Measurements from ENCODE around the gene UTS2R.

The UTS2R gene

DNA sequence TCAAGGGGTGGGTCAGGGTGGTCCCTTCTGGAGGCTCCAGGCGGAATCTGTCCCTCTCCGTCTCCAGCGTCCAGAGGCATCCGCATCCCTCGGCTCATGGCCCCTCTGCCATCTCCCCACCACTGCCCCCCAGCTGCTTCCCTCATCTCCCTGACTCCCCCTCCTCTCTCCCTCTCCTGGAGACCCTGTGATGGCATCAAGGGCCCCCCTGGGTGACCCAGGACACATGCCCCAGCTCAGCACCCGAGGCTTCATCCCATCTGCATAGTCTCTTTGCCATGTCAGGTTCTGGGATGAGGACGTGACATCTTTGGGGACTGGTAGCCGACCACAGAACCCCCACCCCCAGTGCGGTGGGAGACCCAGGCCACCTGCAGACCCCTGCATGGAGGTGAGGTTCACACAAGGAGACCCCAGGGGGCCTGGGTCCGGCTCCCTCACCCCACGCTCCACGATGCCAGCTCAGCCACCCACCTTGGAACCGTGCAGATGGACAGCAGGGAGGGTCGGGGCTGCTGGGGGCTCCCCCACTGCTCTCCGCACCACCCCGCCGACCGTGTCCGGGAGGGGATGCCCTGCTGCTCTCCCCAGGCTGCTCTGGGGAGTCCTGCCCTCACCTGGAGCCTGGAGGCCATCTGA, 41.8 kb upstream of the UTS2R start:
- H3K27ac Mint-ChIP-seq = no peak overlapping the region
- H3K36me3 Mint-ChIP-seq (ENCODE audit: insufficient read depth) = peaks cover 4% of the 10 kb centered on the region
- DNase-seq (no peak), ATAC-seq (replicated peaks) (no peak)
- peaks cover 5 to 13% of the 10 kb centered on the region in 2 donors for H3K4me1 Mint-ChIP-seq (ENCODE audit: low read depth in 2 of 2)
- no peaks in the 10 kb centered on the region for H3K9me3 Mint-ChIP-seq
- no peak overlapping the region for H3K4me3 Mint-ChIP-seq
- peaks cover 0 to 20% of the 10 kb centered on the region in 2 donors for H3K27me3 Mint-ChIP-seq

DNA sequence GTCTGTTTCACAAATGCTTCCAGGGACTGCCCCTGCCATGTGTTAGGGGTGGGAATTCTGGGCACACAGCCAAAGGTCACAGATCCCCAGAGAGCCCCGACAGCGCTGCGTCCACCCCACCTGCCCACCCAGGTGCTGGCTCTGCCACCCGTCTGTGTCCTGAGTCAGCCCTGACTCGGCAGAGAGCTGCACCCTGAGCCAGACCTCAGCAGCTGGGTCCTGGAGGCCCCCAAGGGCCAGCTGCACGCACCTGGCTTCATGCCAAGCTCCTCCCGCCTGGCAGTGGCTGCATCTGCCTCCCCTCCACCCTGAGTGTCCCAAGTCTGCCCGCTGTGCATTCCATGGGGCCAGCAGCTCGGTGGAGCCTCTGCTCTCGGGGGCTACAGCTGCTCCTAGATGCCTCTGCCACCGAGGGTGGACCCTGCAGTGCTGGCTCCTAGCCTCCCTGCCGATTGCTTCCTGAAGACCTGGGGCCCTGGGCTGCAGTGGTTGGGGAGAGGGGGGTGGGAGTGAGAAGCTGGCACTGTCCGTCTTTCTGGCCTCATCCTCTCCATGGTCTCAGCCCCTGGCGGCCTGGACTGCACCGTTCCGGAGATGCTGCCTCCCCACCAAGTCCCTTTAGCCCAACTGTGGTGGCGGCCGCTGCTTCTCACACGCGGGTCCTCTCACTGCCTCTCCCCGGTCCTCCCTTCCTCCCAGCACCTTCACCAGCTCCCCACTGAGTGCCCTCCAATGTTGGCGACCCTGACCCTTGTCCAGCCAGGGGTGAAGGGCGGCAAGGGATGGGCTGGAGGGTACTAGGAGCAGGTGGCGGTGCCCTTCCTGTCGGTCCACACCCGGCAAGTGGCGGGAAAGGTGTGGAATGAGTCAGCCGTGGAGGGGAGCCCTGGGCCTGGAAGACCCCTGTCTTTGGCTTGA, 41.0 kb upstream of the UTS2R start:
- no peak overlapping the region for H3K4me3 Mint-ChIP-seq
- no peaks in the 10 kb centered on the region for H3K9me3 Mint-ChIP-seq
- peaks cover 12 to 18% of the 10 kb centered on the region in 2 donors for H3K4me1 Mint-ChIP-seq (ENCODE audit: low read depth in 2 of 2)
- no peak overlapping the region for H3K27ac Mint-ChIP-seq
- peaks cover 4% of the 10 kb centered on the region for H3K36me3 Mint-ChIP-seq (ENCODE audit: insufficient read depth)
- DNase-seq (no peak), ATAC-seq (replicated peaks) (no peak)
- H3K27me3 Mint-ChIP-seq = peaks cover 0 to 24% of the 10 kb centered on the region in 2 donors

DNA sequence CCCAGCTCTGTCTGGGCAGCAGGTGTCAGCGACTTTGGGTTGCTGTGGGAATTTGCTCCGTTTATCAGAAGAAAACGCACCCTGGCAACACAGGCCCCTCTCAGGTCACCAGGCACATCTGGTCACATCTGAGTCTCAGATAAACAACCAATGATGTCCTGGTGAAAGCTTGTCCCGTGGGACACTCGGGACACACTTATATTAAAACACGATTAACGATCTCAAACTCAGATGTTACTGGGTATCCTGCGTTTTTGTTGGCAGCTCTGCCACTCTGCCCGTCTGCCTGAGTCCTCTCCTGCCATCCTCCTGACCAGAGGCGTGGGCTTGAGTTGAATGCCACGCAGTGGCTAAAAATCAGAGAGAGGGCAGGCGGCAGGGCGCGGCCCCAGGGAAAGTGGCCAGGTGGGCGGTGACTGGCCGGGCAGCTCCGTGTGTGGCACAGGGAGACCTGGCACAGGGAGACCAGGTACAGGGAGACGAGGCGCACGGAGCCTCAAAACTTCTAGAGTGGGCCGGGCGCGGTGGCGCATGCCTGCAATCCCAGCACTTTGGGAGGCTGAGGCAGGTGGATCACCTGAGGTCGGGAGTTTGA, 40.1 kb upstream of the UTS2R start:
- Mint-ChIP-seq H3K36me3 (ENCODE audit: insufficient read depth) (peaks cover 4% of the 10 kb centered on the region), H3K4me3 (peak overlapping the region in 1 of 2 donors; percentile 99), H3K9me3 (no peaks in the 10 kb centered on the region), H3K4me1 (ENCODE audit: low read depth in 2 of 2) (peaks cover 15 to 22% of the 10 kb centered on the region in 2 donors), H3K27me3 (peaks cover 0 to 24% of the 10 kb centered on the region in 2 donors), H3K27ac (no peak overlapping the region)
- DNase-seq = no peak
- no peak for ATAC-seq (replicated peaks)

DNA sequence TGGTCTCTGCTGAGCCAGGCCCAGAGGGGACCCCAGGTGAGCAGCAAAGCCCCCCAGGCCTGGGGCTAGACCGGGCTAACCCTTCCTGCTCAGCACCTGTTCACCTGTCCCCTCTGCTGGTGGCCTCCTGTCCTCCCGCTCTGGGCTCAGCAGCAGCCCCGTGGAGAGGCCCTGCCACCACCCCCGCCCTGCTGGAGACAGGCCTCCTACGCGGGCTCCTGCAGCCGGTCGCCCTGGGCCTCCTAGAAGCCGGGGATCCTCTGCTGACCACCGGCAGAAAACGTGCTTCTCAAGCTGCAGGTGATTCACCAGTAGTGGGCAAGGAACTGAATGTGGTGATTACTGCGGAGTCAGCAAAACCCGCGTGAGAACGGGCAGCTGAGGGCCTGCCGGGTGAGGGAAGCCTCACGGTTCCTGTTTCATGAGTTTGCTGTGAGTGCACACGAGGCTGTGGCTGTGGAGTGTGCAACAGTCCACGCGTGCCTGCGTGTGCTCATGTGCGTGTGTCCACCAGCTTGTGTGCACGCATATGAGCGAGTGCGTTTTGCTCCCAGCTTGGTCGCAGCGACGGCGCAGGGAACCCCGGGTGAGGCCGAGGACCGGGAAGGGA, 38.8 kb upstream of the UTS2R start:
- no peak for DNase-seq
- H3K9me3 Mint-ChIP-seq = no peaks in the 10 kb centered on the region

DNA sequence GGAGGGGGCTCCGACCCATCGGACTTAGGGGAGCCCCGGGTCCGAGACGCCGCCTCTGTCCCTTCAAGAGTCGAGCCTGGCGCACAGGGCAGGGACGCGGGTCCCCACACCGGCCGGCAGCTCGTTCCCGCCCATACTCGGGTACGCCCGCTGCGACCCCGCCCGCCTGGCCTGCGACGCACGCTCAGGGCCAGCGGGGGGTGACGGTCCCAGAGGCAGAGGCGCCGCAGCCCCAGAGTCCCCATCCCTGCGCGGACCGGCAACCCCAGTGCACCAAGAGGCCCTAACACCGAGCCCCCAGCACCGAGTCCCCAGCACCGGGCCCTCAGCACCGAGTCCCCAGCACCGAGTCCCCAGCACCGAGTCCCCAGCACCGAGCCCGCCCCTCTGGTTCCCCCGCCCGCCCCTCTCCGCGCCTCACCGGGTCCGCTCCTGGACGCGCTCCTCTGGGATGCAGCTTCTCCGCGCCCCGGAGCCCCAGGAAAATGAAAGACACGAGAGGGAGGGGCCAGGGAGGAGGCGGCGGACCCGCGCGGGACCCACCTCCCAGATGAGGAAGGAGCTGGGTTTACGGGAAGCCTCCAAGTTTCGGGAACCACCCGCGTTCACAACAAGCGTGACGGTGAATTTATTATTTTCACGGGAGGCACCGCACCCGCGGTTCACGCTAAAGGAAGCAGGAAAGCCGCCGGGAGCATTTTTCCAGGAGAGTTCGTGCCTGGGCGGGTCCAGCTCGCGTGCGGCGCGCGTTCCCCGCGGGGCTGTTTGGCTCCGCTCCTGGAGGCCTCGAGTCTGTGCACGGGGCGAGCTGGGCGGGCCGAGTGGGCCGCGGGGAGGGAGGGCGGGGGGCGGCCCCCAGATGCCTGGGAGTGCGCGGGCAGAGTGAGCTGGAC, 38.0 kb upstream of the UTS2R start, which contains the start of gene SECTM1:
SECTM1 (minus strand) TSS at position 488 of the 893 bp plus-strand sequence. CDS start 6,526 bp downstream, outside the sequence.
- DNase-seq = no peak
- Mint-ChIP-seq H3K27me3 (peaks cover 0 to 24% of the 10 kb centered on the region in 2 donors), H3K27ac (peak within 1 kb of the TSS; percentile 92 to 96), H3K4me3 (peak within 1 kb of the TSS; percentile 99), H3K4me1 (ENCODE audit: low read depth in 2 of 2) (peaks cover 15 to 22% of the 10 kb centered on the region in 2 donors), H3K36me3 (ENCODE audit: insufficient read depth) (peaks cover 4% of the 10 kb centered on the region), H3K9me3 (no peaks in the 10 kb centered on the region)
- peak; percentile 60 for ATAC-seq (replicated peaks)

More for the DNA sequence above, 38.8 kb upstream of the UTS2R start:
- Mint-ChIP-seq H3K27ac (peak overlapping the region in 1 of 2 donors; percentile 17), H3K4me3 (peak overlapping the region; percentile 77 to 99), H3K4me1 (ENCODE audit: low read depth in 2 of 2) (peaks cover 15 to 22% of the 10 kb centered on the region in 2 donors), H3K36me3 (ENCODE audit: insufficient read depth) (peaks cover 4% of the 10 kb centered on the region), H3K27me3 (peaks cover 0 to 24% of the 10 kb centered on the region in 2 donors)
- peak; percentile 60 for ATAC-seq (replicated peaks)

DNA sequence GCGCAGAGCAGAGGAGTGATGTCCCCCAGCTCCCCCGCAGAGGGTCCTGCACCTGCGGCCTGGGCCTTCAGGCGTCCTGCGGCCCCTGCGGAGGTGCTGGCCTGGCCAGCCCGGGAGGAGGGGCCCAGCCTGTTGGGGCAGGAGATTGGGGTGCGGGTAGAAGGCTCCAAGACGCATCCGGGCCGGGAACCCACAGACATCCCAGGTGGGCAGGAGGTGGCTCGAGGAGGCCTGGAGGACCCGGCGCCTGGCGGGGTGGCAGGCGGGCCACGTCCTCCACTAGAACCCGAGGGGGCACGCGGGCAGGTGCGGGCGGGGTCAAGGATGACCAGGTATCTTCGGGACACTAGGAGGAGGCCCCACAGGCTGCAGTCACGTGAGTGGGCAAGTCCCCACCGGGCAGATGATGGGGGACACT, 37.4 kb upstream of the UTS2R start:
- Mint-ChIP-seq H3K36me3 (ENCODE audit: insufficient read depth) (peaks cover 4% of the 10 kb centered on the region), H3K4me3 (peak overlapping the region; percentile 99), H3K4me1 (ENCODE audit: low read depth in 2 of 2) (peaks cover 15 to 22% of the 10 kb centered on the region in 2 donors), H3K27ac (peak overlapping the region; percentile 92 to 96), H3K9me3 (no peaks in the 10 kb centered on the region), H3K27me3 (peaks cover 0 to 24% of the 10 kb centered on the region in 2 donors)
- no peak for ATAC-seq (replicated peaks)
- DNase-seq = no peak

DNA sequence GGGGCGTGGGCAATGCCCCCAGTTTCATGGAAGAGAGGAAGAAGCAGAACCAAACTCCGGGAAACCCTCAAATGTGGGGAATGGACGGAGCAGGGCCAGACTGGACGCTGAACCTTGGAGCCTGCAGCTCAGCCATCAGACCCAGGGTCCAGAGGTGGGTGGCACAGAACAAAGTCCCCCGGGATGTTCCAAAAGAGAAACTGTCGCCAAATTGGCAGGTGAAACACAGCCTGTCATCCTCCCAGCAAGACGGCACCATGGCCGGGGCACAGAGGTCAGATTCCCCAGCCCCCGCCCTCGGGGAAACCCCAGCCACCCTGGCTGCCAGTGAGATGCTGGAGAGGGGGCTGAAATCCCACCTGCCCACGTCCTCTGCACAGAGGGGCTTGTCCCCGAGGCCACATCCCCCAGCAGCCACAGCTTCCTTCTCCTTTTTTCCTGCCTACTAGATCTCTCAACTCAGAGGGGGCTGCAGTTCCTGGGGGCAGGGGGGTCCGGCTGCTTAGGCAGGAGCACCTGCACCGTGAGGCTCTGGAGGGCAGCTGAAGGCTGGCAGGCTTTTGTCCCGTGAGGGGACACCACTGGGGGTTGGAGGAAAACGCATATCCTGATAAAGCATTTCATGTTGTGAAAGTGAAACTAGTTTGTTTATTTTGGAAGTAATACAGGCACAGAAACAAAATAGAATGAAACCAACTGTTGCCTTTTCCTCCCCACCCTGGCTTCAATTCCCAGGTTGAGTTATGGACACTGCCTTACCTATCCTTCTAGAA, 36.8 kb upstream of the UTS2R start:
- ATAC-seq (replicated peaks) = peak; percentile 35
- Mint-ChIP-seq H3K27me3 (peaks cover 0 to 24% of the 10 kb centered on the region in 2 donors), H3K27ac (peak overlapping the region; percentile 92 to 96), H3K9me3 (no peaks in the 10 kb centered on the region), H3K4me1 (ENCODE audit: low read depth in 2 of 2) (peaks cover 15 to 22% of the 10 kb centered on the region in 2 donors), H3K36me3 (ENCODE audit: insufficient read depth) (peaks cover under 1% of the 10 kb centered on the region), H3K4me3 (peak overlapping the region; percentile 99)
- no peak for DNase-seq

DNA sequence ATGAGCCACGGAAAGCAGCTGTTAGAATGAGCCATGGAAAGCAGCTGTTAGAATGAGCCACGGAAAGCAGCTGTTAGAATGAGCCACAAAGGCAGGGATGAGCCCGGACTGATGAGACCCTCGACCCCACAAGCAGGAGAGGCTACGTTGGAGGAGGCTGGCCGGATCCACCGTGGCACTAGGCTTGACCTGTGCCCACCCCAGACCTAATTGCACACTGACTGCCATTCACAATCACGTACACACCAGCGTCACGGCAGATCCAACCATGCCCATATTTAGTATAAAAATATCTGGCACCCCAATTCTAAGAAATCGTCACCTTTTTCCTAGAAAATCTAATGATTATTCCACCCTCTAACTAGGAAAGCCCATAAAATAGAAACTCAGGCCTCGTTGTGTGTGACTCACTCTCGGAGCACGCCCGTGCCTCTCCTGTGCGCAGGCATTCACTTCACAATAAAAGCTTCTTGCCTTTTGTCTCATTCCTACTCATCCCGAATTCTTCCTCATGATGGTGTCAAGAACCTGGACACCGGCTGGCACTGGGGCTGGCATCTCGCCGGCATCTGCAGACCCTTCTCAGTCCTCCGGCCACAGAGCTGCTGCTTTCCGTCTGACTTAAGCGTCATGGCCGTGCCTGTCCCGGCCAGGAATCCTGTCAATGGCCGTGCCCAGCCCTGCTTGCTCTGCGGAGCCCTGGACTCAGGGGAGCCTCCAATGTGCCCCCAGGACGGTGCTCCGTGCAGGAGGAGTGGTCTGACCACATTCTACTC, 32.5 kb upstream of the UTS2R start:
- peaks cover 11 to 17% of the 10 kb centered on the region in 2 donors for H3K4me1 Mint-ChIP-seq (ENCODE audit: low read depth in 2 of 2)
- no peak for ATAC-seq (replicated peaks)
- peaks cover 0 to 5% of the 10 kb centered on the region in 2 donors for H3K27me3 Mint-ChIP-seq
- no peak overlapping the region for H3K4me3 Mint-ChIP-seq
- no peak overlapping the region for H3K27ac Mint-ChIP-seq
- no peaks in the 10 kb centered on the region for H3K9me3 Mint-ChIP-seq
- H3K36me3 Mint-ChIP-seq (ENCODE audit: insufficient read depth) = no peaks in the 10 kb centered on the region
- DNase-seq = no peak

DNA sequence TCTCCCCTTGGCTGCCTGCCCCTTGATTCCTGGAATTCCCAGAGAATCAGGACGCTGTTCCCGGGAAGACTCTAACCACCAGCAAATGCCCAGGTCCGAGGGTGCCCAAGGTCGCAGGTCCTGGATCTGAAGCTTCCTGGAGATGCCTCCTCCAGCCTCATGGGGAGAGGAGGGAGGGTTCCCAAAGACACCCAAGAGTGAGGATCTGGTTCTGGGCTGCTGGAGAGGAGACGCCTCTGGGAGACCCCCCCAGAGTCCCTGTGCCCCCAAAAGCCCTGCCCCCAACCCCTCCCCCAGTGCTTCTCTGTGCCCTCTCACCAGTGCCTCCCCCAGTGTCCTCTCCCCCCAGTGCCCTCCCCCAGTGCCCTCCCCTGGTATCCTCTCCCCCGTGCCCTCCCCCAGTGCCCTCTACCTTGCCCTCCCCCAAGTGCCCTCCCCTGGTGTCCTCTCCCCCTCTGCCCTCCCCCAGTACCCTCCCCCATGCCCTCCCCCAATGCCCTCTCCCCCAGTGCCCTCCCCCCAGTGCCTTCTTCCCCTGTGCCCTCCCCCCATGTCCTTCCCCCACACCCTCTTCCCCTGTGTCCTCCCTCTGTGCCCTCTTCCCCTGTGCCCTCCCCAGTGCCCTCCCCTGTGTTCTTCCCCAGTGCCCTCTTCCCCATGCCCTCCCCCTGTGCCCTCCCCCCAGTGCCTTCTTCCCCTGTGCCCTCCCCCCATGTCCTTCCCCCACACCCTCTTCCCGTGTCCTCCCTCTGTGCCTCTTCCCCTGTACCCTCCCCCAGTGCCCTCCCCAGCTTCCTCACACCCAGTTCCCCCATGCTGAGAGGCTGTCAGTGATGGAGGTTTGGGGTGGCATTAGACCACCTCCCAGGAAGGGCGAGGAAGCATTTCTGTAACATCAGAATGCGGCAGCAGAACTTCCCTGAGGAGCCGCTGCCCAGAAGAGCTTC, 31.7 kb upstream of the UTS2R start:
- H3K36me3 Mint-ChIP-seq (ENCODE audit: insufficient read depth) = no peaks in the 10 kb centered on the region
- H3K27ac Mint-ChIP-seq = no peak overlapping the region
- H3K4me3 Mint-ChIP-seq = no peak overlapping the region
- H3K4me1 Mint-ChIP-seq (ENCODE audit: low read depth in 2 of 2) = peaks cover 9 to 11% of the 10 kb centered on the region in 2 donors
- ATAC-seq (replicated peaks) (no peak), DNase-seq (no peak)
- H3K27me3 Mint-ChIP-seq = peaks cover 0 to 3% of the 10 kb centered on the region in 2 donors
- H3K9me3 Mint-ChIP-seq = no peaks in the 10 kb centered on the region

DNA sequence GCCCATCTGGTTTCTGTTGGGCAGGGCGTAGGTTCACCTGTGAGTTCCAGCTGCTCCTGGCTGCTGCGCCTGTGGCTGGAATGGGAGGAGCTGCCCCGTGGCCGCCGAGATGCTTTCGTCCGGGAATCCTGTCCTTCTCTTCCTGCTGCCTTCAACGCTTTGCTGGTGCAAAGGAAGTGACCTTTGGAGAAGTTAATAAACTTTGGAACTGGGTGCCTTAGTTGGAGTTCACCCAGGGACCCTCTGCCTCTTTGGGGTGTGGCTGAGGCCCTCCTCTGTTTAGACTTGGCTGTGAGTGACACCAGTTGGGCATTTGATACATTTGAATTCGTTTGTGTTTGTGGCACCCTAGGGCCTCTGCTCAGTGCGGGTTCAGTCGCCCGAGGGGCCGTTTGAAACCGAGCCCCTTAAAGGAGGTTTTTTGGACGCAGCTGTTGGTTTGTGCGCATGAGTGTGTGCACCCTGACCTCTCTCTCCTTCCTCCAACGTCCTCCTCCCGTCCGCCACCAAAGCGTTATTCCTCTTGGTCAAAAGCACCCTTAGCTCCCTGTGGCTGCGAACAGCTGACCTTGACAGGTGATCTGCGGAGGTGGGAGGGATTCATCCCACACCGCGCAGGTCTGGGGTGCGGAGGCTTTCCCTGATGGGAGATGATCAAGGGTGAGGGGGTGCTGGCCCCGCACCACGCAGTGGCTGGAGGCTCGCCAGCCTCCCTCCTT, 29.0 kb upstream of the UTS2R start:
- Mint-ChIP-seq H3K4me1 (ENCODE audit: low read depth in 2 of 2) (peaks cover 3 to 6% of the 10 kb centered on the region in 2 donors), H3K27me3 (peaks cover 7 to 10% of the 10 kb centered on the region in 2 donors), H3K9me3 (no peaks in the 10 kb centered on the region)

More for the DNA sequence above, 29.0 kb upstream of the UTS2R start:
- Mint-ChIP-seq H3K4me3 (no peak overlapping the region), H3K36me3 (ENCODE audit: insufficient read depth) (no peaks in the 10 kb centered on the region), H3K27ac (no peak overlapping the region)
- no peak for DNase-seq
- no peak for ATAC-seq (replicated peaks)
